ENCODE results near the gene ITK. TPM values are rescaled to one million over a fixed set of nuclear protein-coding genes. Genes with fewer than 3 reads are reported as not detected.

The ITK gene
- total RNA-seq, 1 donor from 2014 or later: 0.70 TPM

GRCh38 chr5:157301066-157301465 lies 120.4 kb downstream of the ITK start:
- DNase-seq (ENCODE audit: low spot score): no peak
- no peak for ATAC-seq

DNA sequence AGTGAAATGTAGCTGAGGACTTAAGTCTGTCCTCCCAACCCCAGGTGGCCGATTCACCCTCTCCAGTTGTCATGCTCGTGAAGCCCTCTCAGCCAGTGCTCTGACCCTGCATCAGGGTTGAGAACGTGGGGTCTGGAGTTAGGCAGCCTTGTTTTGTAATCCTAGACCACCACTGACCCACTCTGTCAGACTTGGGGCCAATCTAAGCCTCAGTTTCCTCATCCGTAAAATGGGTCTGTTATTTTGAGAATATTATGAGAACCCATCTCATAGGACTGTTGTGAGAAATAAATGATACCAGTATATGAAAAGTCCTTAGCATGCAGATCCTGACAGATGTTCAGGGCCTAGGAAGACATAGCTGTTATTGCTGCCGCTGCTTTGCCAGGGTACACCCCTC lies 122.4 kb downstream of the ITK start:
- no peak for ATAC-seq
- DNase-seq (ENCODE audit: low spot score): no peak

GRCh38 chr5:157303667-157304327 lies 123.2 kb downstream of the ITK start:
- ATAC-seq (peak; percentile 51), DNase-seq (ENCODE audit: low spot score) (peak; percentile 74)

Other genes with a start within 250 kb of the ITK start
- gene TIMD4, start 217.6 kb upstream of the ITK start, total RNA-seq: 5.8 TPM
- gene HAVCR1, start 121.7 kb upstream of the ITK start, total RNA-seq: 0.23 TPM
- 2.9 TPM for gene HAVCR2, start 71.8 kb upstream of the ITK start, total RNA-seq
- gene MED7, start 38.0 kb upstream of the ITK start, total RNA-seq: 3.2 TPM
- gene GARIN3, start 14.6 kb upstream of the ITK start, total RNA-seq: not detected
- 24.7 TPM for gene CYFIP2, start 85.3 kb downstream of the ITK start, total RNA-seq